T-helper 1 cell treated with Interleukin-12 subunit alpha and Interleukin-12 subunit beta and Interleukin-4 antibody, amounts not matched to agents 30 ng/mL and 1 ng/mL, for 36 hours (primary cell): ENCODE results near the gene TUBGCP2. TPM values are rescaled to one million over a fixed set of nuclear protein-coding genes. Genes with fewer than 3 reads are reported as not detected.

Source experiments
- intact Hi-C: fragments of 100-400 bp; cut with micrococcal nuclease; formaldehyde crosslinking; loops from one replicate; pipeline ENCODE4 v1.15.1; 2024
- total RNA-seq: library from RNA; stranded (reverse); gene quantifications from 2 replicates; pipeline ENCODE4 v1.2.3, GENCODE V29; 2022

The TUBGCP2 gene, protein sequence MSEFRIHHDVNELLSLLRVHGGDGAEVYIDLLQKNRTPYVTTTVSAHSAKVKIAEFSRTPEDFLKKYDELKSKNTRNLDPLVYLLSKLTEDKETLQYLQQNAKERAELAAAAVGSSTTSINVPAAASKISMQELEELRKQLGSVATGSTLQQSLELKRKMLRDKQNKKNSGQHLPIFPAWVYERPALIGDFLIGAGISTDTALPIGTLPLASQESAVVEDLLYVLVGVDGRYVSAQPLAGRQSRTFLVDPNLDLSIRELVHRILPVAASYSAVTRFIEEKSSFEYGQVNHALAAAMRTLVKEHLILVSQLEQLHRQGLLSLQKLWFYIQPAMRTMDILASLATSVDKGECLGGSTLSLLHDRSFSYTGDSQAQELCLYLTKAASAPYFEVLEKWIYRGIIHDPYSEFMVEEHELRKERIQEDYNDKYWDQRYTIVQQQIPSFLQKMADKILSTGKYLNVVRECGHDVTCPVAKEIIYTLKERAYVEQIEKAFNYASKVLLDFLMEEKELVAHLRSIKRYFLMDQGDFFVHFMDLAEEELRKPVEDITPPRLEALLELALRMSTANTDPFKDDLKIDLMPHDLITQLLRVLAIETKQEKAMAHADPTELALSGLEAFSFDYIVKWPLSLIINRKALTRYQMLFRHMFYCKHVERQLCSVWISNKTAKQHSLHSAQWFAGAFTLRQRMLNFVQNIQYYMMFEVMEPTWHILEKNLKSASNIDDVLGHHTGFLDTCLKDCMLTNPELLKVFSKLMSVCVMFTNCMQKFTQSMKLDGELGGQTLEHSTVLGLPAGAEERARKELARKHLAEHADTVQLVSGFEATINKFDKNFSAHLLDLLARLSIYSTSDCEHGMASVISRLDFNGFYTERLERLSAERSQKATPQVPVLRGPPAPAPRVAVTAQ
- 59.2 and 61.6 TPM in 2 replicates for total RNA-seq

DNA sequence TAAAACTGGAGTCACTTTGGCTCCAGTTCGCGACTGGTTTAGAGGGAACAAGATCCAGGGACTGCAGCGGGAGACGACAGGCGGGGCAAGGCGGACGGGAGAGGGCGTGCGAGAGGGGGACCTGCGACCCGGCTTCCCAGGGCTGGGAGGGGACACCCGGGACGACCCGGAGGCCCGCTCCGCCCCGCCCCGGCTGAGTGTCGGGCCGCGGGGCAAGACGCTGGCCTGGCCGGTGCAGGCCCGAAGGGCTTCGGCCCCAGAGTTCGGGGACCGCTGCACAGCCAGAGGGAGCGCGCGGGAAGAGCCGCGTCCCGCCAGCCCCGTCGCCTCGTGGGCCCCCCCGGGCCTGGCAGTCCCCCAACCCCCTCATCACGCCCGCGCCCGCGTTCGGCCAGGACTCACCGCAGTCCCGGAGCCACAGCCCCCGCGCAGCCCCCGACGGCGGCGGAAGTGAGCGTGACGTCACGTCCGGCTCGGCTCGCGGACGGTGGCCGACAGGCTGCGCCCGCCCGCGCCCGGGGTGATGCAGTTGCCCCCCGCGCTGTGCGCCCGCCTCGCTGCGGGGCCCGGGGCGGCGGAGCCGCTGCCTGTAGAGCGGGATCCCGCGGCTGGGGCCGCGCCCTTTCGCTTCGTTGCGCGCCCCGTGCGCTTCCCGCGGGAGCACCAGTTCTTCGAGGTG, at the start of gene TUBGCP2, which contains the start of gene ZNF511:
TSS of gene TUBGCP2 (minus strand) at position 452 of the 679 bp plus-strand sequence. CDS start 5,931 bp downstream, outside the sequence.
TSS of gene ZNF511 (plus strand) at position 494 of the 679 bp plus-strand sequence. CDS start at position 524, 30 bp downstream.
- intact Hi-C loops: loop anchor here (1.0 to 2.0 kb wide), 8 partner anchors 21 to 1408 kb away; partner anchors contain the start of genes ECHS1, MTG1 and PPP2R2D

DNA sequence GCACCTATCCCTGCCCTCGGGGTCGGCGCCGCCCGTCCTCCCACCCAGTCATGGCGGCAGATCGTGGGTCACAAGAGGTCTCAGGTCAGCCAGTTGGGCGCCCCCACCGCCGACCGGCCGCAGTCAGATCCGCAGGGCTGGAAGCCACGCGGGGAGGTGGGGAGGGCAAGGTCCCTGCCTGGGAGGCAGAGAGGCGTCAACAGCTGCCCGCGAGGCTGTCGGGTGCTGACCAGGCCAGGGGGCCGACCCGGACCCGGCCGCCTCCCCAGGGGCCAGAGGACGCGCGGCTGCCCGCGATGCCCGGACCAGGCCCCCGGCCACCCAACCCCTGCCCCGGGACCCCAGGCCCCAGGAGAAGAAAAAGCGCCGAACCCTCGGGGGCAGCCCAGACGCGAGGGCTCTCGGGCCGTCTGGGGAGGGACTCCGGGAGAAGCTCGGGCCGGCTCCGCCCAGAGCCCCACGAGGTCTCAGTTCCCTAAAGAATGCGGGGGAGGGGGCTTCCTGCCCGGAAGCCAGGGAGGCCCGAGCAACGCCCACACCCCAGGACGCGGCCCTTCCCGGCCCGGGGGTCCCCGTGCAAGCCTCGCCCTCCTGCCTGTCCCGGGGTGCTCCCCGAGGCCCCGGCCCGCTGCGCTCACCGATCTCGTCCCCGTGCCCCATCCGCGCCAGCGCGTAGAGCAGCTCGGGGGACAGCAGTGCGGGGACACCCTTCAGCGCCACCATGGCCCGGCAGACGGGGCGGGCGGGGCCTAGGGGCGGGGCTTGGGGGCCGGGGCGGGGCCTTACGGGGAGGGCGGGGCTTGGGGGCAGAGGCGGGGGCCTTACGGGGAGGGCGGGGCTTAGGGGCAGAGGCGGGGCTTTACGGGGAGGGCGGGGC, 48.9 kb upstream of the TUBGCP2 start, which contains the start of gene FUOM:
TSS of gene FUOM (minus strand) at position 735 of the 877 bp plus-strand sequence. CDS start at position 723, 12 bp downstream.
- intact Hi-C loops: loop anchor here (1.0 to 5.0 kb wide), 9 partner anchors 16 to 1170 kb away; partner anchors contain the start of genes CALY, DPYSL4, ECHS1 and MTG1

DNA sequence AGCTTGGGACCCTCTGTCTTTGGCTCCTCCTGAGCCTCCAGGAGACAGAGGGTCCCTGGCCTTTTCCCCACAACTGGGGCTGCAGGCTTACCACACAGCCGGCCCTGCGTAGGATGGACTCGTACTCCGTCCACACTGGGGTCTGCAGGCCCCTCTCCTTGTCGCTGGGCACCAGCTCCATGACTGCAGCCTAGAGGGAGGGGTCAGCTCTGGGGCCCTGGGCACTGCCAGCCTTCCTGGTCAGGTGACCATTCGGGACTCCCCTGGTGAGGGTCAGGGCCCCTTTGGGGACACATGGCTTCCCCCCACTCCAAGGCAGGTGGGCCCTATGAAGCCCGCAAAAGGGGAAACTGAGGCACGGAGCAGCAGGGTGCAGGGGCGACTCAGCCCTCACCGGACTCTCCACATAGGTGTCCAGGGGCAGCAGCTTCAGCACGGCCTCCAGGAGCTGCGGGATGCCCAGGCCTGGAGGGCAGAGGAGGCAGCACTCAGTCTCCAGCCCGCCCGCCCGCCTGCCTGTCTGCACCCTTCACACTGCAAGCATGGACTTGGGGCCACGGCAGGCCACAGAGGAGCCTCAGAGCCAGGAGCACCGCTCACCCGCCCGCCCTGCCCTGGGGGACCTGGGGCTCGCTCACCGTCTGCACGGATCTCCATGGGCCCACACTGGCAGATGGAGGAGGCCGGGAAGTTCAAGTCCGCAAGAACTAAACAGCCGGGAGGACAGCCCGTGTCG, 48.0 kb upstream of the TUBGCP2 start:
- intact Hi-C loops: loop anchor here (1.0 to 5.0 kb wide), 3 partner anchors 20 to 1169 kb away; partner anchors contain the start of genes CALY and DPYSL4

DNA sequence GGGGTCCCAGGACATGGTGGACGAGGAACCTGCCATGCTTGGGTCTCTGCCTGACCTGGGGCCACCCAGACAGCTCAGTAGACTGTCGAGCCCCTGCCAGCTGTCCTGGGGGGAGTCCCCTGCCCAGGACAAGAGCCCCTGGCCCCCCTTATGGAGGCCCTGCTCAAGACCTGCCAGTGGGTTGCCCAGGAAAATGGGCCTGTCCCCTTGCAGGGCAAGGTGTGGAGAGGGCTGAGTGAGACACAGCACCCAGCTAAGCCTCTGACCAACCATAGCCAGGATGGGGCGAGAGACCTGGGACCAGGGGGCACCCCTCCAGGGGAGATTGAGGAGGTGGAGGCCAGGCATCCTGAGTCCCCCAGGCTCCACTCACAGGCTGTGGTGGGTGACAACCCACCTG, 47.3 kb upstream of the TUBGCP2 start:
- intact Hi-C loops: loop anchor here (5.0 kb wide), 1 partner anchor 1169 kb away; the partner anchor contains the start of gene DPYSL4

DNA sequence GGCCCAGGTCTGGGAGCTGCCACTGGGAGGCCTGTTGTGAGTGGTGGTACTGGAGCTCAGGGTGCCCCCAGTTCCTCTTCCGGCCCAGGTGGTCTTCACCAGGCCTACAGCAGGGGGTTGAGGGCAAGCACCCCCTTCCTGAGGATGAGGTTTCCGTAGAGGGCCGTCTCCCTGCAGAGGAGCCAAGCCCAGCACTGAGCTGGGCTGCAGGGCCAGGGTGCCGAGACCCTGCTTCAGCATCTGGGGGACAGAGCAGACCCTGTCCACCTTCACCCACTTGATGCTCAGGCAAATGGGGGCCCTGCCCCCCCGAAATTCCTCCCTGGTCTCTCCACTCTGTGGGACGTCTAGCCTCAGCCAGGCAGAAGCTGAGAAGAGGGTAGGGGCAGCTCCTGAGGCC, 46.6 kb upstream of the TUBGCP2 start:
- intact Hi-C loops: loop anchor here (5.0 kb wide), 1 partner anchor 1168 kb away; the partner anchor contains the start of gene DPYSL4

DNA sequence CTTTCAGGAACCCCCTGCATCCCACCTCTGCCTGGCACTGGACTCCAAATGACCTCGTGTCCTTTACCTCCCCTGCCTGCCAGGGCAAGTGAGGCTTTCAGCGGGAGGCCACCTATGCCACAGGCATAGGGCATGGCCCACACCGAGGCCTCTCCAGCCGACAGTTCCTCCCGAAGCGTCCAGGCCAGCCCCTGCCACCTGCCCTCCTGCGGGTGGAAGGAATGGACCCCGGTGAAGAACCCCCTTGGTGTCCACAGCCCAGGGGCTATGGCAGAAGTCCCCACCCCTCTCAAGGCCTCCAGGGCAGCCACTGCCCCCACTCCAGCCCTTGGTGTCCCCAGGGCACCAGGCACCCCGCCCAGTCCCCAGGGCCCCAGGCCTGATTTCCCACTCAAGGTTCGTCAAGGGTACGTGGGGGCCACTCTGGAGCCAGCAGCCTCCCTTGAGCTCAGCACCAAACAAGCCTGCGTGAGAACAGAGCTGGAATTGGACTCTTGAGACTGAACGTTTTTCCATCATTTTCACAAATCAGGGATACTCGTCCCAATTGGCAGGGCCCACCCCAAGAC, 46.1 kb upstream of the TUBGCP2 start:
- intact Hi-C loops: loop anchor here (5.0 kb wide), 1 partner anchor 1167 kb away; the partner anchor contains the start of gene DPYSL4

DNA sequence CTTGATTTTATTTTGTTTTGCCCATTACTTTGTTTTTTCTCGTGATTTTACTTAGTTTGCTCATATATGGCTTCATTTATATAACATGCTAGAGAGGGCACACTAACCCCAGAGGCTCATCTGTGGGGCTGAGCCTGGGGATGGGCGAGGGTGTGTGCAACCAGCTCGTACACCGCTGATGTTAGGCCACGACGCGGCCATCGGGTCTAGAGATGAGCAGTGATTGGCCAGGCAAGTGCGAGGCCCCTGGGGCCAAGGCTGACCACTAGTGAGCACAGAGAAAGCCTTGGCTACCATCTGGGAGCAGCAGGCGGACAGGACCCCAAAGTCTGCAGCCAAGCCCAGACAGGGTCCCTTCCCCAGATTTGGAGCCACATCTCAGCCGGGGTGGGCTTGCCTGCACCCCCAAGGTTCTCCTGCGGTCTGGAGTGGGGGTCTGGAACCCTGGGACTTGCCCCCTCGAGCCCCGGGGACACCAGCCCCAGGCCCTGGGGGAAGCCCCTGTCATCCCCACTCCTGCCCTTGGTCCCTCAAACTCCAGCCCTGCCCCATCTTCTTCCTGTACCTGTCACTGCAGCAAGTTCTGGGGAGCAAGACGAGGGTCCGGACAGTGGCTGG, 45.4 kb upstream of the TUBGCP2 start:
- intact Hi-C loops: no loop called here

DNA sequence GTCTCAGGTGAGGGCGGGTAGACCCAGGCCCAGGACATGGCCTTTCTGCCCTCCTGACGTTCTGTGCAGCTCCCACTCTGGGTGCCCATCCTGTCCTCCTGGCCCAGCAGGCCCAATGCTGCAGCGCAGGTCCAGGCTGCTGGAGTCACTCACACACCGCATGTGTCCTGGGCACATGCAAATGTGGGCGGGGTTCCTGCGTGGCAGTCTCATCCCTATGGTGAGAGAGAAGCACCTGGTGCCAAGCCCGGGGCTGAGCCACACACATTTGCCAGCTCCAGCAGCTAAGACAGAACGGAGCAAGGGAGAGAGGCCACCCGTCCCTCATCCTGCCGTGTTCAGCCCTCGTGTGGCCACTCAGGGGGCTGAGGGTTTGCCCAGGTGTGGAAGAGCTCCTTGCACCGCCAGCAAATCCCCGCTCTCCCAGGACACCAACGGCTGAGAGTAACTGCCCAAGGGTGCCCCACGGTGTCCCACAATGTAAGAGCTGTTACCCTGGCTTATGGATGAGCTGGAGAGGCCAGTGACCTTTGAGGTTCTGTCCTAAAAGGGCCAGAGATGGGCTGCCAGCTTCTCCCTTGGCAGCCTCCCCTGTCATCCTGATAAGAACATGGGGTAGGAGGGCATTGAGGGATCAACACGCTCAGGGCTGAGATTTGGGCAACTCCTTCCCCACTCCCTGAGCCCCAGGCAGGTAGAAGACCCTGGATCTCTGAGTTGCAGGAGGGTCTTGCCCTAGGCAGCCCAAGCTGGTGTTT, 44.7 kb upstream of the TUBGCP2 start:
- intact Hi-C loops: no loop called here

DNA sequence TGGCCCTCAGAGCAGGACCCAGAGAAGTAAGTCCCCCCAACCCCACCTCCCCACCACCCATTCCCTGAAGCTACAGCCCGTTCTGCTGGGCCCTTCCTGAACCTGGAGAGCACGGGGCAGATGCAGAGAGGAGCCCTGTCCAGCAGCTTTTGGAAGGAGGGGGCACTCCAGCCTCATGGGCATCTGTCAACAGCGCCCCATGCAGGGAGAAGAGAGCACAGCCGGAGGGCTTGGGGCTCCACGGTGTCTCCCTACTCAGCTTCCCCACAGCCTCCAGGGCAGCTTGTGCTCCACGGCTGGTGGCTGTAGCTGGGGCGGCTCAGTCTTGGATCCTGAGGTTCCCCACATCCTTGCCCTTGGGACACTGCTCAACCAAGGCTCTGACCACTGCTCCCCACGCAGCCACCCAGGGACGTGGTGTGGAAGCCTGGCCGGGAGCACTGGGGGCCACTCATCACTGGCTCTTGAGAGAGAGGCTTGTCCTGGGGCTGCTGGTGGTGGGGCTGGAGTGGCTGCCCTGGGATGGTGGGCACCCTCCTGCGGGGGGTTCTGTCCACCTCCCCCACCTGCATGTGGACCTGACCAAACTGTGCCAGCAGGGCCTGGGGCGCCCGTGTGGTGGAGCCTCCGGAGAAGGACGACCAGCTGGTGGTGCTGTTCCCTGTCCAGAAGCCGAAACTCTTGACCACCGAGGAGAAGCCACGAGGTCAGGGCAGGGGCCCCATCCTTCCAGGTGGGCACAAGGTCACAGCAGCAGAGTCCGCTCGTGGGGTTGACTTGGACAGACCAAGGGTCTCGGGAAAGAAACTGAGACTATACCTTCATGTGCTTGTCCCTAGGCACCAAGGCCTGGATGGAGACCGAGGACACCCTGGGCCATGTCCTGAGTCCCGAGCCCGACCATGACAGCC, 43.0 kb upstream of the TUBGCP2 start:
- intact Hi-C loops: no loop called here

DNA sequence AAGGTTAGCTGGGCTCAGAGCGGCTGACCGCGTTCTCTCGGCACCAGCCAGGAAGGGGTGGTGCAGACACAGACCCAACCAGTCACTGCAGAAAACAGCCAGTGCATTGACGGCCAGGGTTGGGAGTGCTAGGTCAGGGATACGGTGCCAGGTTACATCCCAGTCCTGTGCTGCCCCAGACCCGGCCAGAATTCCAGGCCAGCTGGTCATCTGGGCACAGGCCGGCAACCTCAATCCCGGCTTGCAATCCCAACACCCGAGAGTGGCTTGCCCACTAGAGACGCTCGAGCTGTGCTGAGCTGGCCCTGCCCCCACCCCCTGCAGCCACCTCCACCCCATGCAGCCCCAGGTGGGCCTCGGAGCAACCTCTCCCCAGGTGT, 42.3 kb upstream of the TUBGCP2 start:
- intact Hi-C loops: no loop called here

DNA sequence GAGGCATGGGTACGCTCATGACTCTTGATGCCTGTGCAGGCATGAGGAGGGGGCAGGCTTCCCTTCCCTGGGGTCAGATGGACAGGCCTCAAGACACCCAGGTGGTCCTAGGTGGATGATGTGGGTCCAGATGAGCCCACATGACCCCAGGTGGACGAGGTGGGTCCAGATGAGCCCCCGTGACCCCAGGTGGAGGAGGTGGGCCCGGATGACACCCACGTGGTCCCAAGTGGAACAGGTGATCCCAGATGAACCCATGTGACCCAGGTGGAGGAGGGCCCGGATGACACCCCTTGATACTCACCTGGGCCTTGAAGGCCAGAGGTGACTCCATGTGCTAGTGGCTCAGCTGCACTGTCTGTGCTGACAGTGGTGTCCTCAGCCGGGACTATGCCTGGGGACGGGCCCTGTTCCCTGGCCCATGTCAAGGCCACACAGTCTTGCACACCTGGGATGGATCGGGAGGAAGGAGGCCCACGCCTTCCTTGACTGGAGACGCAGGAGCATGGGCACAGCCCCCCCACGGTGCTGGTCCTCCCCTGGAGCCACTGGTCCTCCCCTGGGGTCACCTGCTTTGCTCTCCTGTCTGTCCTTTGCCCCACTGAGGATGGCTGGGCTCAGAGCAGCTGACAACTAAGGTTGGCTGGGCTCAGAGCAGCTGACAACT, 41.7 kb upstream of the TUBGCP2 start:
- intact Hi-C loops: no loop called here

DNA sequence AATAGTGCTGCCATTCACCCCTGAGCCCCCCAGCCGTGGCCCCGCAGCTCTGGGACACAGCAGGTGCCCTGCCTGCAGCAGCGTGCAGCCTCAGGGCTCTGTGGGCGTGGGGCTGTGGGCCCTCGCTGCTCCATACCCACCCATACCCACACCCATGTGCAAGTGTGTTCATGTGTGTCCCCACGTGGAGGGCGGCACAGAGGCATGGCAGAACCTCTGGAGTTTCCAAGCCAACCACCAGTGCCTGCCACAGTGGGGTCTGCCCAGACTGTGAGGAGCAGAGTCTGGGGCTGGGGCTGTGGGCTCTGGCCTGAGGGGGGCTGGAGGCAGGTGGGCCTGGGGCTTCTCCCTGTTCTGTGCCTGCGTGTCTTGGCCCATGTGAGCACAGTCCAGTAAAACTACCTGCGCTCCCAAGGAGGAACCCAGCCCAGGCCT, 40.9 kb upstream of the TUBGCP2 start:
- intact Hi-C loops: no loop called here

DNA sequence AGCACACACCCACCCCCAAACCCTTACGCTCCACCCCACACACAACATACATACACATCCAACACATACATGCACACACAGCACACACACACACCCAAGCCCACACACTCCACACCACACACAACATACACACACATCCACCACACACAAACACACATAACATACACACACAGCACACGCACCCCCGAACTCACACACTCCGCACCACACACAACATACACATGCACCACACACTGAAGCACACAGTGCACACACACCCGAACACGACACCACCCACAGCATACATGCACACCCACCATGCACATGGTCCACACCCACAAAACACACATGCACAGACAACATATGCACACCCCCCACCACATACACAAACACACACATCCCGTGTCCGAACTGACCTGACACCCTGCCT, 40.5 kb upstream of the TUBGCP2 start:
- intact Hi-C loops: no loop called here

DNA sequence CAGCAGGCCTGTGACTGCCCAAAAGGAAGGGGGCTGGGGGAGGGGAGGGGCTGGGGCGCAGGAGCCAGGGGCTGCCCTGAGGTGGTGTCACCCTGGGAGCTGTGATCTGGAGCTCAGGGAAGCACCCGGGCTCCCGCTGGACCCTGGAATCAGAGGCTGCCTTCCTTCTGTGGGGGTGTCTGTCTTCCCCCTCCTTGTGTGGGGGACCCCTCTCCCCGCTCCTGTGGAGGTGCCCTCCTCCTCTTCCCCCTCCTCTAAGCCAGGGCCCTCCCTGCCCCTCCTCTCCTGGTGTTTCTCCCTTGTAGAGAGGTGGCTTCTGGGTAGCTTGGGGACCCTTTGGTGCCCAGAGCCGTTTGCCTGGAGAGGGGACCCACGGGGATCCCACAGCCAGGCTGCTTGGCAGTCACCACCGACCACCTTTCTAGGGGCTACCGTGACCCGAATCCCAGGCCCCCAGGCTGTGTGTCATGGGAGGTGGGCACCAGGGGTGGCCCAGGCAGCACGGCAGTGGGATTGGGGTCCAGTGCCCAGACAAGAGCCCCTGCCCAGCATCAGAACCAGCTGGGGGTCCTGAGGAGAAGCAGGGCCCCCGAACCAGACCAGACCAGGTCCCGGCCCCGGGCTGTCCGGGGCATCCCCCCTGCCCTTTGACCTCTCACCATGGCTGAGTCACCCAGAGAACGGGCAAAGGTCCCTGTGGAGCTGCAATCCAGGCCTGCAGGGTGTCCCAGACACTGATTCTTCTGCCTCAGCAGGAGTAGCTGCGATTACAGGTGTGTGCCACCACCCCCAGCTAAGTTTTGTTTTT, 39.2 kb upstream of the TUBGCP2 start:
- intact Hi-C loops: no loop called here

DNA sequence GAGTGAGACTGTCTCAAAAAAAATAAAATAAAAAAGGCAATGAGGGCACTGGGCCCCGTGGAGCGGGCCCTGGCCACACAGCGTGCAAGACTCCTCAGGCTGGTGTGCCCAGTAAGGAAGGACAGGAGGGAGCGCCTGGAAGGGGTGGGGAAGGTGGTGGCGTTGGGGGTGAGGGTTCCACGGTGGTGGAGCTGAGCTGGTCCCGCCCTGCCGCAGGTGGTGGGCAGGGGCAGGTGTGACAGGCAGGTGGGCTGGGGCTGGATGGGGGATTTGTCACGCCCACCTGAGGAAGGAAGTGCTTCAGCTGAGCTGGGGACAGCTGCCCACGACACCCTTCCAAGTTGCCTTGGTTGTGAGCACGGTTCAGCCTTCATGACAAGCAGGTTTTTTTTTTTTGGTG, 37.7 kb upstream of the TUBGCP2 start:
- intact Hi-C loops: no loop called here
